ENCODE results near the gene ARHGAP11A.

DNA sequence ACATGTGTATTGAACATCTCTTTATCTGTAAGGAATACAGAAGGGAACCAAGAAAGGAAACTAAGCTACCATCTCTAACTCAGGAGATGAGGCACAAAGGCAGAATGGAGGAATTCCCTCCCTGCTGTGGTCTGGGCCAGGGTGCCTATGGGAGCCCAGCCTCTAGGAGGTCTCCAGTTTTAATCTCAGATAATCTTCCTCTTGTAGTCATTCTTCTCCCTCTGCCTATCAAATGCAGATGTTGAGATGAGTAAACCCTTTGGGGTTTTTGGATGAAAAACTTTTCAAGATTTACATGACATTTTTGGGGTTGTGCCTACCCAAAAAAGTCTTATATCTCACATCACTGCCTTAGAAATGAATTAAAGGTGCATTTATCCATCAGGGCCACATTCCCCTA lies 49.5 kb downstream of the ARHGAP11A start:
- TF ChIP-seq, protein P1, sequence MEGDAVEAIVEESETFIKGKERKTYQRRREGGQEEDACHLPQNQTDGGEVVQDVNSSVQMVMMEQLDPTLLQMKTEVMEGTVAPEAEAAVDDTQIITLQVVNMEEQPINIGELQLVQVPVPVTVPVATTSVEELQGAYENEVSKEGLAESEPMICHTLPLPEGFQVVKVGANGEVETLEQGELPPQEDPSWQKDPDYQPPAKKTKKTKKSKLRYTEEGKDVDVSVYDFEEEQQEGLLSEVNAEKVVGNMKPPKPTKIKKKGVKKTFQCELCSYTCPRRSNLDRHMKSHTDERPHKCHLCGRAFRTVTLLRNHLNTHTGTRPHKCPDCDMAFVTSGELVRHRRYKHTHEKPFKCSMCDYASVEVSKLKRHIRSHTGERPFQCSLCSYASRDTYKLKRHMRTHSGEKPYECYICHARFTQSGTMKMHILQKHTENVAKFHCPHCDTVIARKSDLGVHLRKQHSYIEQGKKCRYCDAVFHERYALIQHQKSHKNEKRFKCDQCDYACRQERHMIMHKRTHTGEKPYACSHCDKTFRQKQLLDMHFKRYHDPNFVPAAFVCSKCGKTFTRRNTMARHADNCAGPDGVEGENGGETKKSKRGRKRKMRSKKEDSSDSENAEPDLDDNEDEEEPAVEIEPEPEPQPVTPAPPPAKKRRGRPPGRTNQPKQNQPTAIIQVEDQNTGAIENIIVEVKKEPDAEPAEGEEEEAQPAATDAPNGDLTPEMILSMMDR (IDR thresholded peaks at IDR 0.05; ENCODE audit: low read length), result no peak
- no peak for TF ChIP-seq EZH2 (IDR thresholded peaks at IDR 0.05; ENCODE audit: borderline replicate concordance, low read length)
